ENCODE results near the gene TRIP4.

Gene TRIP4

GRCh38 chr15:64503640-64504039 is 116.0 kb downstream of the TRIP4 start:
- Histone ChIP-seq H3K27ac (ENCODE audit: low read depth, low read length, poor library complexity, severe bottlenecking) (peak overlapping the region; percentile 52), H3K27me3 (ENCODE audit: insufficient read depth, low read length) (no peaks in the 10 kb centered on the region), H3F3A (ENCODE audit: insufficient read depth, low read length) (peaks cover 4% of the 10 kb centered on the region; the same call in 1 of the 2 replicates), H3K4me2 (ENCODE audit: low read length) (peak overlapping the region; percentile 38; the same call in 1 of the 2 replicates), H3K4me3 (ENCODE audit: low read depth, low read length, poor library complexity, severe bottlenecking) (no peak overlapping the region), H3K36me3 (ENCODE audit: insufficient read depth, low read length) (peaks cover 49% of the 10 kb centered on the region), H3K4me1 (ENCODE audit: insufficient read depth, low read length, severe bottlenecking) (peaks cover 40% of the 10 kb centered on the region), H3K9ac (ENCODE audit: low read length) (peak overlapping the region; percentile 30; the same call in 1 of the 2 replicates), H4K20me1 (ENCODE audit: insufficient read depth, low read length) (no peaks in the 10 kb centered on the region), H3K9me2 (ENCODE audit: low read depth, low read length) (no peaks in the 10 kb centered on the region), H2AFZ (ENCODE audit: low read length) (no peak overlapping the region), H3K9me3 (ENCODE audit: low read length) (no peaks in the 10 kb centered on the region), H3K79me2 (ENCODE audit: insufficient read depth, low read length) (peaks cover 24% of the 10 kb centered on the region)
- TF ChIP-seq EZH2 (IDR thresholded peaks at IDR 0.05; ENCODE audit: borderline replicate concordance, low read length) (no peak), CTCF (IDR thresholded peaks at IDR 0.05; ENCODE audit: low read length) (no peak)
